Activated CD4-positive, CD25-positive, alpha-beta regulatory T cell treated with anti-CD3 and anti-CD28 coated beads, Interleukin-2, amount 50 U/mL, for 72 hours (primary cell): ENCODE measurements around the gene SRCIN1.
"Not testable (repeated sequence)": the region's sequence is repeated elsewhere in the genome, so short reads cannot be mapped to it uniquely, and the experiment has no call there.

ENCODE experiments used
- DNase-seq: peaks from one replicate; pipeline ENCODE4 v3.0.0; 2021

Gene SRCIN1

DNA sequence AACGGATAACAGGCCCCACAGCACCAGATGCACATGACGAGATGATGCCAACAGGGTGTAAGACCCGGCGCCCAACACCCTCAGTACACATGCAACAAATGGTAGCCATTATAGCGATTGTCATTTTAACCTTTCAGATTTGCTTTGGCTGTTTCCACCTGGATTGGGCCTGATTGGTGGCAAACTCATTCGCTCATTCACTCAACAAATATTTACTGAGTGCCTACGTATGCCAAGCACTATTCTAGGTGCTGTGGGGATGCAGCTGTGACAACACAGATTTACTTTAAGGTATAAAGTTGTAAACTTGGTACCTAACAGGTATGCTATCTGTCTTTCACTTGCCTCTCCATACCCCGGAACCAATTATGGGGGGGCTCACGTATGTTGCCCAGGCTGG, 66.8 kb downstream of the SRCIN1 start:
- DNase-seq: no peak

DNA sequence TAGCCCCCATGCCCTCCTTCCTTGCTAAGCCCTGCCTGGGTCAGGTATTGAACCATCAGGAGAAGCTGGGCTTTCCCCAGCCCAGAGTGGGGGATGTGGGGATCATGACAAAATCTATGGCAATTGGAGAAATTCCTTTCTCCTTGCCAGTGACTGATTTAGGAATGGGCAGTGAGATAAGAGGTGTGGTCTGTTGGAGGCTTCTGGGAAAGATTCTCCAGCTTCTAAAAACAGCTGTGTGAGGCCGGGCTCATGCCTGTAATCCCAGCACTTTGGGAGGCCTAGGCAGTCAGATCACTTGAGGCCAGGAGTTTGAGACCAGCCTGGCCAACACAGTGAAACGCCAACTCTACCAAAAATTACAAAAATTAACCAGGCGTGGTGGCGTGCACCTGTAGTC, 69.1 kb downstream of the SRCIN1 start:
- DNase-seq: no peak

DNA sequence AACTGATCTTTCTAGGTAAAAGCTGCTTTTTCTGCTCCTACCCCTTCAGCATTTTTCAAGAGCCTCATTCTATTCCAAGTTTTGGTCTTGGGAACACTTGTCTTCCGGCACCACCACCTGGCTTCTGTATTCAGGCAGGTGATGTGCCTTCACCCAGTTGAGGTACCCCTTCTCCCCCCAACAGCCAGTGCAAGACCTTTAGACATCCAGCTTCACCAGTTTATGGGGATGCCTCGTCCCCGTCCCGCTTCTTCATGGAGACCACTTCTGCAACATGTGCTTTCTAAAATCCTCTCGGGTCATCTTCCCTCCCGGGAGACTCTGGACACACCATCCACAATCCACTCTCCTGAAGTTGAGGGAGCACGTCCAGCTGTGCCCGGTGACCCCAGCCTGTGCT, 69.9 kb downstream of the SRCIN1 start:
- no peak for DNase-seq

- DNase-seq: no peak
These were observed 71.3 kb downstream of the SRCIN1 start for GRCh38 chr17:38534498-38534885.

DNA sequence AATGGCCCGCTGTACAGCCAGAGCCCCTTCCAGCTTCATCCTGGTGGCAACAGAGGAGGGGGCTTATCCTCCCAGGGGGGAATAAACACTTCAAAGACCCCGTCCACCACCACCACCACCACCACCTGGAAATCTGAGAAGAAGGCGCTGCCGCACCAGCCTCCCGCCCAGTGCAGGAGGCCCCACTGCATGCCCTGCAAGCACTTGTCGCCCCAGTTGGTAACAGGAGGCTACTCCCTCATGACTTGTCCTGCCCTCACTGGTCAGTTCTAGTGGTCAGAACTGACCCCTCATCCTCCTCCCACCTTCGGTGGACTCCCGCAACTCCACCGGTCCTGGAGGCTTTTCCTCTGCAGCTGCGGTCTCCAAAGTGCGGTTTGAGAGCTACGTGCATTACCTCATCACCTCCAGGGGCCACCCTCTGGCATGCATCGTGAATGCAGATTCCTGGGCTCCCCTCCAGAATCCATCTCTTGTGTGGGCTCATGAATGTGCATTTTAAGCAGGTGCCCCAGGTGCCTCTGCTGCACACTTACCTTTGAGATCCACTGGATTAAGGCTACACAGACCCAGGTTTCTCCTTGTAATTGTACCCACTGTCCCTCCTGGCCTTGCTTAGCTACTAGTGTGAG, 71.8 kb downstream of the SRCIN1 start:
- DNase-seq: no peak

DNA sequence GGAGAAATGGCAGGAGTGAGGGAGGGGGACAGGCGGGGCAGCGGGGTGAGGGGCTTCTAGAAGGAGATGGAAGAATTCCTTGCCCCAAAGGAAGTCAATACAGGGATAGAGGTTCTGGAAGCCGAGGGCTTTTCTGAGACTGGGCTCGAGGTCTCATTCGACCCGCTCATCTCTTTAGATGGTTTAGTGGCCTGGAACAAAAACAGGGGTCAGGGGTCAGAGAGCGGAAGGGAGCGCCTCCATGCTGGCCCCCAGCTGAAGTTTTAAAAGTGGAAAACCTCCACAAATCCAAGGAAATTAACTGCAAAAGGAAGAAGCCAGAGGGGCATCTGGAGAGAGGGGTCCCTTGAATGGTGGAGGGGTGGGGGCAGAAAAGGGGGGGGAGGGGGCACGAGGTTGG, 72.5 kb downstream of the SRCIN1 start:
- DNase-seq: no peak

DNA sequence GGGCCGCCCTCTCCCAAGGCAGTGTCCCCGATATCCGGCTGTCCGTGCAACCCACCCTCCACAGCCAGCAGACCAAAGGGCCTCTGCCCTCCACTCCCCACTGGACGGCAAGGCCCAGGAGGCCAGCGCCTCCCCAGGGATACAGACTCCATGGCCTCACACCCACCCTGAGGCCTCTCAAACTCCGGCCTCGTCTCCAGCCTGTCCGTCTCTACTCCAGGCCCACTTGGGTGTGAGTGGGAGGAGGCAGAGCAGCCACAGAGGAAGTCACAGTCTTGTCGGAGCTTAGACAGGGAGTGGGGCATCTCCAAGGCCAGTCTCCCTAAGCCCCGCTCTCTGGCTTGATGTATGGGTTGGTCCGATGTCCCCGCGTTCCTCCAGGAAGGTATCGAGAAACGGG, 73.3 kb downstream of the SRCIN1 start:
- no peak for DNase-seq

- not testable (repeated sequence) for DNase-seq
These were observed 74.0 kb downstream of the SRCIN1 start for GRCh38 chr17:38531761-38532160.

DNA sequence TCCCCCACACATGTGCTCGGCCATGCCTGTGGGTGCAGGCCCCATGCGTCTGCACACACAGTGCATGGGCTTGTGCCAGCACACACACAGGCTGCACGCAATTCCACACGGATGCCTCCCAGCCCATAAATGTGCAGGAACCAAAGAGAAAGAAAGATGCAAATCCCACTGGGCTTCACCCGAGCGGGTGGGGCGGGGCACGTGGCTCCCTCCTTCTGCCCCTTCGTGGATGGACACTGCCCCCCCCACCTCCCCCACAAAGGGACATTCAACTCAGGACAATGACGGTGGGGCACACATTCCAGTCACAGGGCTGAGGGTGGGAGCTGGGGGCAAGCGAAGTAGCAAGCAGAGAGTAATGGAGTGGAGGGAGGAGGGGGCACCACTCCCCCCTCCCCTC, 74.9 kb downstream of the SRCIN1 start:
- not testable (repeated sequence) for DNase-seq

GRCh38 chr17:38528141-38528540, 77.6 kb downstream of the SRCIN1 start:
- not testable (repeated sequence) for DNase-seq

- DNase-seq: not testable (repeated sequence)
These were observed 79.2 kb downstream of the SRCIN1 start for GRCh38 chr17:38526526-38526925.

DNA sequence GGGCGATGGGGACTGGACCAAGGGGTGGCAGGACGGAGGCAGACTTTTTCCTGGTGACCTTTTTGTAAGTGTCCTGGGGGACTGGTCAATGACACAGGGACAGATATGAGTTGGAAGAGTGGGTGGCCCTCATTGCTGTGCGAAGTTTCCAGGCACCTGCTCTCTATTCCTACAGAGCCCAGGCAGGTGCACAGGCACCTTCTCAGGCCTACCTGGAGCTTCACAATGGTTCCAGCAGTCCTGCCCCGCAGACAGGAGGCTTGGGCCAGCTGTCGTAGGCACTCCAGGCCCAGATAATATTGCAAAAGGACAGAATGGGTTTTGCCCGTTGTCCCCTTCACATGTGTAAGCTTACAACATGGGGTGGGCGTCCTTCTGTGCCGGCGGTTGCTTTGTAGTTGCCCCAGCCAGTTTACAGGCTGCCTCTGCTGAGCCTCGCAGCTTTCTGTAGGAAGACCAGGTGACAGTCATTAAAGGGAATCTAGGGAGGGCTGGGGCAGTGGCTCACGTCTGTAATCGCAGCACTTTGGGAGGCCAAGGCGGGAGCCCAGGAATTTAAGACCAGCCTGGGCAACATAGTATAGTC, 93.2 kb downstream of the SRCIN1 start:
- no peak for DNase-seq

GRCh38 chr17:38511150-38512108, 94.3 kb downstream of the SRCIN1 start:
- no peak for DNase-seq

DNA sequence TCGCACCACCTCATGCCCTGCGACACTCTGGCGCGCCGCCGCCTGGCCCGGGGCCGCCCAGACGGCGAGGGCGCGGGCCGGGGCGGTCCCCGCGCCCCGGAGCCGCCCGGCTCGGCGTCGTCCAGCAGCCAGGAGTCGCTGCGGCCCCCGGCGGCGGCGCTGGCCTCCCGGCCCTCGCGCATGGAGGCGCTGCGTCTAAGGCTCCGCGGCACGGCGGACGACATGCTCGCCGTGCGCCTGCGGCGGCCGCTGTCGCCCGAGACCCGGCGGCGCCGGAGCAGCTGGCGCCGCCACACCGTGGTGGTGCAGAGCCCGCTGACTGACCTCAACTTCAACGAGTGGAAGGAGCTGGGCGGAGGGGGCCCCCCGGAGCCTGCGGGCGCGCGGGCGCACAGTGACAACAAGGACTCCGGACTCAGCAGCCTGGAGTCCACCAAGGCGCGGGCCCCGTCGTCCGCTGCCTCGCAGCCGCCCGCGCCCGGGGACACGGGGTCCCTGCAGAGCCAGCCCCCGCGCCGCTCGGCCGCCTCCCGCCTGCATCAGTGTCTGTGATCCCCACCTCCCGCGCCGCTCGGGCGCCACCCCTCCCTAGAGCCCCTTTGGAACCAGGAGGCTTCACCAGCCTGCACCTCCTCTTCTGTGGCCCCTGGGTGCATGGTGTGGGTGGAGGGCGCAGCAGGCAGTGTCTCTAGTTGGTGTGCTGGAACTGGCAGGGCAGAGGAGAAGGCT, 95.2 kb downstream of the SRCIN1 start:
- DNase-seq: no peak

DNA sequence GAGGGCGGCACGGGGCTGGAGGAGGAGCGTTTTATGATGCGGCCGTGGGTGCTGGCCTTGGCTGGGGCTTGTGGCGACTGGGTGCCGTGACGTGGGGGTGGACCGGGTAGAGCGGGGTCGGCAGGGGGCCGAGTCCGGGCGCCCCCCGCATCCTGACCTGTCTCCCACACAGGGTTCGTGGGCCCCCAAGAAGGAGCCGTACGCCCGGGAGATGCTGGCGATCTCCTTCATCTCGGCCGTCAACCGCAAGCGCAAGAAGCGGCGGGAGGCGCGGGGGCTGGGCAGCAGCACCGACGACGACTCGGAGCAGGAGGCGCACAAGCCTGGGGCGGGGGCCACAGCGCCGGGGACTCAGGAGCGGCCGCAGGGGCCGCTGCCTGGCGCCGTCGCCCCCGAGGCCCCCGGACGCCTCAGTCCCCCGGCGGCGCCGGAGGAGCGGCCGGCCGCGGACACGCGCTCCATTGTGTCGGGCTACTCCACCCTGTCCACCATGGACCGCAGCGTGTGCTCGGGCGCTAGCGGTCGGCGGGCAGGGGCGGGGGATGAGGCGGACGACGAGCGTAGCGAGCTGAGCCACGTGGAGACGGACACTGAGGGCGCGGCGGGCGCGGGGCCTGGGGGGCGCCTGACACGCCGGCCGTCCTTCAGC, 95.9 kb downstream of the SRCIN1 start:
- no peak for DNase-seq

- peak; percentile 72 for DNase-seq
These were observed 96.6 kb downstream of the SRCIN1 start for GRCh38 chr17:38508954-38509771.

GRCh38 chr17:38508570-38508950, 97.2 kb downstream of the SRCIN1 start:
- DNase-seq: no peak

- no peak for DNase-seq
These were observed 97.7 kb downstream of the SRCIN1 start for GRCh38 chr17:38507921-38508569.

- DNase-seq: no peak
These were observed 98.3 kb downstream of the SRCIN1 start for GRCh38 chr17:38507436-38507835.

DNA sequence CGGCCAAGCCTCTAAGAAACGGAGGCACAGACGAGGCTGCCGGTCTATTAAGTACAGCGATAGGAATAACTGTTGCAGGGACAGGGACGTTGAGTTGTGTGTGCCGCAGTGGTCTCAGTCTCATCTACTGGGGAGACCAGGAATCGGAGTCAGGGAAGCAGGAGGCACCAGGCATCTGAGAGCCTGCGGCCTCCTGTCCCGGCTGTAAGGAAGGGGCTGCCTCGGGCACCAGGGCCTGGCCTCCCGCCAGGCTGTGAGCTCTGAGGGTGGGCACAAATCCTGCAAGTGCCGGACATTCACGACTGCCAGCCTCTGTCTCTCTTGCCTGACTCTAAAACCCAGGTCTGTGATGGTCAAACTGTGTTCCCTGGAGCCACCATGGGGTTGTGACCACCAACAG, 101.5 kb downstream of the SRCIN1 start:
- no peak for DNase-seq

DNA sequence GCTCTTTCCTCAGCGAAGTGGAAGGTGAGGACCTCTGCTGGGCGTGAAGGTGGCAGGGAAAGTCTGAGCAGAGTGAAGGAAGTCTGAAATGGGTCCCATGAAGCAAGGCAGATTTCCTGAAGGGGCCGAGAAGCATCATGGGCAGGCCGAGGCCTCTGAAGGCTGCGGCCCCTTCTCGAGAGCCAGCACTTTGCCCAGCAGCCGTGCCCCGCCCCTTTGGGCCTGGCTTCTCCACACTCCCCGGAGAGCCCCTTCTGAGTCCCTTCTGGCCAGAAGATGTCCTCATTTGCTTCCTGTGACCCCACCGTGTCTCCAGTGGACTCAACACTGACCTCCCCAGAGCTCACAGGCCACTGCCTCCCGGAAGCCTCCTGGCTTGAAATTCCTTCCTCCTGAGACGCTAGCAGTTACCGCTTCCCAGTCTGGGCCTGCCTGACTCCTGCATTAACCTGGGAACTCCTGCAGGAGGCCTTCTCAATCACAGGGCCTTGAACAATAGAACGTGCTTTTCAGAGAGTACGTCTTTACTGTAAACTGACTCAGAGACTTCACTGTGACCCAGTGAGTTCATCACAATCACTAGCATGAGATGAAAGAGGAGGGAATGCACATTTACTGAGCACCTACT, 102.4 kb downstream of the SRCIN1 start:
- not testable (repeated sequence) for DNase-seq
